Liver (tissue), 9 donors: Measurements from ENCODE around the gene AREG. TPM values are rescaled to one million over a fixed set of nuclear protein-coding genes. Genes with fewer than 3 reads are reported as not detected.

Experiments used
- DNase-seq: peaks from one replicate; pipeline ENCODE4 v3.0.0-alpha.2; 2017; ENCODE audit warnings: low spot score
- H3K27ac ChIP-seq, 2 donors: one replicate each; pipeline ENCODE4 v1.7.0; 2013; ENCODE audit warnings: inconsistent platforms in 2 of 2, low read length in 2 of 2, control low read depth in 1 of 2, low read depth in 1 of 2, mild to moderate bottlenecking in 1 of 2
- H3K27me3 ChIP-seq, 4 donors: one replicate each; pipeline versions ENCODE4 v1.6.1 to v1.7.0; 2013; ENCODE audit warnings: low read length in 3 of 4, inconsistent platforms in 1 of 4, mild to moderate bottlenecking in 1 of 4, moderate library complexity in 1 of 4; ENCODE audit not compliant: control insufficient read depth in 4 of 4, insufficient read depth in 4 of 4
- H3K36me3 ChIP-seq, 4 donors: one replicate each; pipeline versions ENCODE4 v1.6.1 to v1.7.0; 2013; ENCODE audit warnings: low read length in 3 of 4, mild to moderate bottlenecking in 3 of 4, low read depth in 1 of 4, moderate library complexity in 1 of 4; ENCODE audit not compliant: control insufficient read depth in 4 of 4, insufficient read depth in 3 of 4
- H3K4me1 ChIP-seq, 4 donors: one replicate each; pipeline versions ENCODE4 v1.6.1 to v1.7.0; 2013; ENCODE audit warnings: low read length in 3 of 4, mild to moderate bottlenecking in 3 of 4, moderate library complexity in 1 of 4; ENCODE audit not compliant: control insufficient read depth in 4 of 4, insufficient read depth in 4 of 4
- H3K4me3 ChIP-seq, 3 donors: one replicate each; pipeline versions ENCODE4 v1.6.1 to v1.7.0; 2013; ENCODE audit warnings: low read length in 3 of 3, control low read depth in 1 of 3, low read depth in 1 of 3, mild to moderate bottlenecking in 1 of 3
- H3K9ac ChIP-seq, 2 donors: one replicate each; pipeline ENCODE4 v1.7.0; 2013; ENCODE audit warnings: low read length in 2 of 2, mild to moderate bottlenecking in 2 of 2, moderate library complexity in 2 of 2, control low read depth in 1 of 2, low read depth in 1 of 2
- H3K9me3 ChIP-seq, 4 donors: one replicate each; pipeline versions ENCODE4 v1.6.1 to v1.7.0; 2013; ENCODE audit warnings: low read length in 3 of 4; ENCODE audit not compliant: control insufficient read depth in 4 of 4
- EGR1 ChIP-seq, 2 donors: IDR thresholded peaks; 2 replicates each; pipeline ENCODE4 v1.6.1; 2016 to 2018; ENCODE audit warnings: antibody characterized with exemption in 2 of 2, low read depth in 2 of 2
- FOXA2 ChIP-seq: IDR thresholded peaks from 2 replicates; pipeline ENCODE4 v1.6.1; 2016; ENCODE audit warnings: antibody characterized with exemption
- GABPA ChIP-seq, 2 donors: IDR thresholded peaks in 1 of 2; conservative IDR thresholded peaks in 1 of 2; 2 replicates each; pipeline ENCODE4 v1.6.1; 2016; ENCODE audit warnings: antibody characterized with exemption in 2 of 2, mild to moderate bottlenecking in 1 of 2, moderate library complexity in 1 of 2
- HNF4G ChIP-seq: IDR thresholded peaks from 2 replicates; pipeline ENCODE4 v1.6.1; 2016; ENCODE audit warnings: antibody characterized with exemption
- JUND ChIP-seq, 2 donors: IDR thresholded peaks; 2 replicates each; pipeline ENCODE4 v1.6.1; 2016; ENCODE audit warnings: antibody characterized with exemption in 2 of 2
- NR2F2 ChIP-seq: IDR thresholded peaks from 2 replicates; pipeline ENCODE4 v1.6.1; 2016; ENCODE audit warnings: antibody characterized with exemption
- RXRA ChIP-seq, 2 donors: IDR thresholded peaks; 2 replicates each; pipeline ENCODE4 v1.6.1; 2017 to 2018; ENCODE audit warnings: antibody characterized with exemption in 2 of 2, mild to moderate bottlenecking in 1 of 2
- TAF1 ChIP-seq: conservative IDR thresholded peaks from 2 replicates; pipeline ENCODE4 v1.6.1; 2016; ENCODE audit warnings: antibody characterized with exemption, mild to moderate bottlenecking
- YY1 ChIP-seq: IDR thresholded peaks from 2 replicates; pipeline ENCODE4 v1.6.1; 2016; ENCODE audit warnings: antibody characterized with exemption, mild to moderate bottlenecking
- WGBS: extraction: QIAGEN DNeasy Blood & Tissue Kit; methylation state at CpG from one replicate; pipeline ENCODE4 v1.1.7; 2013; 5-methylcytosine and 5-hydroxymethylcytosine counted together
- polyA plus RNA-seq, 2 donors: library from polyadenylated mRNA; stranded (reverse) in 1 of 2; unstranded in 1 of 2; fragments of 200-250 nt in 1 of 2; fragments of >200 nt in 1 of 2; fragmentation: Nextera tagmentation in 1 of 2; extraction: Ambion mirVana in 1 of 2; gene quantifications; one replicate each; pipeline versions ENCODE4 v1.2.1 to v1.2.3, GENCODE V29; 2013 to 2015
- total RNA-seq, 2 donors: library from RNA; depleted of rRNA; stranded (reverse); fragments of >200 nt; gene quantifications; one replicate each; pipeline ENCODE4 v1.2.3, GENCODE V29; 2014
- TF ChIP-seq, protein P1 (sequence below): IDR thresholded peaks from 2 replicates; pipeline ENCODE4 v1.6.1; 2016; ENCODE audit warnings: antibody characterized with exemption
- TF ChIP-seq, protein P2 (sequence below): fragments of 150-350 bp; IDR thresholded peaks from 2 replicates; pipeline ENCODE4 v1.5.1; 2017; ENCODE audit warnings: improper control_type of control experiment, low read depth, low read length; ENCODE audit not compliant: missing input control
- TF ChIP-seq, protein P3 (sequence below): IDR thresholded peaks from 2 replicates; pipeline ENCODE4 v1.6.1; 2016; ENCODE audit warnings: antibody characterized with exemption, mild to moderate bottlenecking
- TF ChIP-seq, protein P4 (sequence below): IDR thresholded peaks from 2 replicates; pipeline ENCODE4 v1.6.1; 2016; ENCODE audit warnings: antibody characterized with exemption
- TF ChIP-seq, protein P5 (sequence below): IDR thresholded peaks from 2 replicates; pipeline ENCODE4 v1.6.1; 2016; ENCODE audit warnings: antibody characterized with exemption
- donor health status: healthy.
- donor health status: healthy.
- donor health status: healthy.
- donor health status: healthy.
- donor health status: healthy.

AREG gene
- total and polyA plus RNA-seq, 4 donors = 0.06 to 0.71 TPM; not detected in 2

DNA sequence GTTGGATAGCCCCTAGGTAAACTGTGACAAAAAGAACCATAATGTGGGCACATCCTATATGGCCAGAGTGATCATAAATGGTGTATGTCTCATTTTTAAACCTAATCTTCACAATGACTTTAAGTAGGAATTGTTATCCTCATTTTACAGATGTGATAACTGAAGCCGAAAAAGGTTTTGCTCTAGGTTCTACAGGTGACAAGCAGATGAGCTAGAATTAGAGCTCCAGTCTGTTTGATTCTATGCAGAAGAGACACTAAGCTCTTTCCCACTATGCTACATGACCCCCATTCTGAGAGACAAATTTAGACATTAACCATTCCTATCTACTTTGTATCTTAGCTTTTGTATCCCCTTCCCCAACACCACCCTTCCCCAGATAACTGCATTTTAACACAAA lies 2.0 kb downstream of the AREG start:
- TF ChIP-seq GABPA (IDR thresholded peaks at IDR 0.05 in 1 of 2, conservative IDR thresholded peaks at IDR 0.05 in 1 of 2) (no peak), JUND (IDR thresholded peaks at IDR 0.05) (no peak), HNF4G (no peak)
- TF ChIP-seq, protein P1, sequence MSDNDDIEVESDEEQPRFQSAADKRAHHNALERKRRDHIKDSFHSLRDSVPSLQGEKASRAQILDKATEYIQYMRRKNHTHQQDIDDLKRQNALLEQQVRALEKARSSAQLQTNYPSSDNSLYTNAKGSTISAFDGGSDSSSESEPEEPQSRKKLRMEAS = no peak
- TF ChIP-seq, protein P2, sequence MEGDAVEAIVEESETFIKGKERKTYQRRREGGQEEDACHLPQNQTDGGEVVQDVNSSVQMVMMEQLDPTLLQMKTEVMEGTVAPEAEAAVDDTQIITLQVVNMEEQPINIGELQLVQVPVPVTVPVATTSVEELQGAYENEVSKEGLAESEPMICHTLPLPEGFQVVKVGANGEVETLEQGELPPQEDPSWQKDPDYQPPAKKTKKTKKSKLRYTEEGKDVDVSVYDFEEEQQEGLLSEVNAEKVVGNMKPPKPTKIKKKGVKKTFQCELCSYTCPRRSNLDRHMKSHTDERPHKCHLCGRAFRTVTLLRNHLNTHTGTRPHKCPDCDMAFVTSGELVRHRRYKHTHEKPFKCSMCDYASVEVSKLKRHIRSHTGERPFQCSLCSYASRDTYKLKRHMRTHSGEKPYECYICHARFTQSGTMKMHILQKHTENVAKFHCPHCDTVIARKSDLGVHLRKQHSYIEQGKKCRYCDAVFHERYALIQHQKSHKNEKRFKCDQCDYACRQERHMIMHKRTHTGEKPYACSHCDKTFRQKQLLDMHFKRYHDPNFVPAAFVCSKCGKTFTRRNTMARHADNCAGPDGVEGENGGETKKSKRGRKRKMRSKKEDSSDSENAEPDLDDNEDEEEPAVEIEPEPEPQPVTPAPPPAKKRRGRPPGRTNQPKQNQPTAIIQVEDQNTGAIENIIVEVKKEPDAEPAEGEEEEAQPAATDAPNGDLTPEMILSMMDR = no peak
- no peak for DNase-seq
- 94% methylated on average over 1 of the region's 1 CpG for WGBS
- Histone ChIP-seq H3K4me1 (peaks cover 0 to 10% (median 7%) of the 10 kb centered on the region in 4 donors), H3K36me3 (no peaks in the 10 kb centered on the region), H3K4me3 (no peak overlapping the region), H3K27me3 (peaks cover 0 to 3% (median 1%) of the 10 kb centered on the region in 4 donors), H3K9ac (no peak overlapping the region), H3K27ac (no peak overlapping the region), H3K9me3 (no peaks in the 10 kb centered on the region)

DNA sequence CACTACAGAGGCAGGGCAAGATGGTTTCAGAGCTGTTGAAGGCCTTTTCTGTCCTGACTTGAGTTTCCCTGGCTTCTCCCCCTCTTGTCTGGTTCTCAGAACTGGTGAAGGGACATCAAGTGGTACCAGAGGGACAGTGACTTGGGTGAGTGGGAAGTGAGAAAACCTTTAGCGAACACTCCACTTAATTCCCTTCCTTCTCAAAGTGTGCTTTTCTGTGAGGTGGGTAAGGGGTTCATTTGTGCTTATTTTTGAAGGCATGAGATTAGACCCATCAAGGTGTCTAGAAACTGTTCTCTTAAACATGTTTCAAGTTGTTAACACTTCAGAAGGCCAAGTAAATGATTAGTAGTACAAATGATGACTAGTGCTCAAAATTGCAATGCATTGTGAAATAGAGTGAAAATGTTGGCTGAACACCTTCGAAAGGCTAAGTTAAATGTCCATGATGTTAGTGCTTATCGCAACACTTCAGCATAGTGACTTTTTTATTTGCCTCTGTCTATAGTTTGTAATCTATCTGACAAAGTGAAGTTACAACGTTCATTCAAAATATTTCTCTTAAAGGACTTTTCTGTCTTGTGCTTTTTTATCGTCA lies 2.8 kb downstream of the AREG start:
- H3K27ac ChIP-seq = no peak overlapping the region
- no peak overlapping the region for H3K4me3 ChIP-seq
- H3K9me3 ChIP-seq = no peaks in the 10 kb centered on the region
- DNase-seq = no peak
- no peak overlapping the region for H3K9ac ChIP-seq
- peaks cover 0 to 10% (median 7%) of the 10 kb centered on the region in 4 donors for H3K4me1 ChIP-seq
- H3K27me3 ChIP-seq = peaks cover 0 to 3% (median 1%) of the 10 kb centered on the region in 4 donors
- 91% methylated on average over 5 of the region's 5 CpGs for WGBS
- TF ChIP-seq, protein P3, sequence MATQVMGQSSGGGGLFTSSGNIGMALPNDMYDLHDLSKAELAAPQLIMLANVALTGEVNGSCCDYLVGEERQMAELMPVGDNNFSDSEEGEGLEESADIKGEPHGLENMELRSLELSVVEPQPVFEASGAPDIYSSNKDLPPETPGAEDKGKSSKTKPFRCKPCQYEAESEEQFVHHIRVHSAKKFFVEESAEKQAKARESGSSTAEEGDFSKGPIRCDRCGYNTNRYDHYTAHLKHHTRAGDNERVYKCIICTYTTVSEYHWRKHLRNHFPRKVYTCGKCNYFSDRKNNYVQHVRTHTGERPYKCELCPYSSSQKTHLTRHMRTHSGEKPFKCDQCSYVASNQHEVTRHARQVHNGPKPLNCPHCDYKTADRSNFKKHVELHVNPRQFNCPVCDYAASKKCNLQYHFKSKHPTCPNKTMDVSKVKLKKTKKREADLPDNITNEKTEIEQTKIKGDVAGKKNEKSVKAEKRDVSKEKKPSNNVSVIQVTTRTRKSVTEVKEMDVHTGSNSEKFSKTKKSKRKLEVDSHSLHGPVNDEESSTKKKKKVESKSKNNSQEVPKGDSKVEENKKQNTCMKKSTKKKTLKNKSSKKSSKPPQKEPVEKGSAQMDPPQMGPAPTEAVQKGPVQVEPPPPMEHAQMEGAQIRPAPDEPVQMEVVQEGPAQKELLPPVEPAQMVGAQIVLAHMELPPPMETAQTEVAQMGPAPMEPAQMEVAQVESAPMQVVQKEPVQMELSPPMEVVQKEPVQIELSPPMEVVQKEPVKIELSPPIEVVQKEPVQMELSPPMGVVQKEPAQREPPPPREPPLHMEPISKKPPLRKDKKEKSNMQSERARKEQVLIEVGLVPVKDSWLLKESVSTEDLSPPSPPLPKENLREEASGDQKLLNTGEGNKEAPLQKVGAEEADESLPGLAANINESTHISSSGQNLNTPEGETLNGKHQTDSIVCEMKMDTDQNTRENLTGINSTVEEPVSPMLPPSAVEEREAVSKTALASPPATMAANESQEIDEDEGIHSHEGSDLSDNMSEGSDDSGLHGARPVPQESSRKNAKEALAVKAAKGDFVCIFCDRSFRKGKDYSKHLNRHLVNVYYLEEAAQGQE = no peak
- TF ChIP-seq NR2F2 = no peak
- TF ChIP-seq JUND (IDR thresholded peaks at IDR 0.05) = no peak
- TF ChIP-seq, protein P4, sequence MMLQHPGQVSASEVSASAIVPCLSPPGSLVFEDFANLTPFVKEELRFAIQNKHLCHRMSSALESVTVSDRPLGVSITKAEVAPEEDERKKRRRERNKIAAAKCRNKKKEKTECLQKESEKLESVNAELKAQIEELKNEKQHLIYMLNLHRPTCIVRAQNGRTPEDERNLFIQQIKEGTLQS = no peak
- no peak for TF ChIP-seq FOXA2
- TF ChIP-seq, protein P2 = no peak
- TF ChIP-seq, protein P5, sequence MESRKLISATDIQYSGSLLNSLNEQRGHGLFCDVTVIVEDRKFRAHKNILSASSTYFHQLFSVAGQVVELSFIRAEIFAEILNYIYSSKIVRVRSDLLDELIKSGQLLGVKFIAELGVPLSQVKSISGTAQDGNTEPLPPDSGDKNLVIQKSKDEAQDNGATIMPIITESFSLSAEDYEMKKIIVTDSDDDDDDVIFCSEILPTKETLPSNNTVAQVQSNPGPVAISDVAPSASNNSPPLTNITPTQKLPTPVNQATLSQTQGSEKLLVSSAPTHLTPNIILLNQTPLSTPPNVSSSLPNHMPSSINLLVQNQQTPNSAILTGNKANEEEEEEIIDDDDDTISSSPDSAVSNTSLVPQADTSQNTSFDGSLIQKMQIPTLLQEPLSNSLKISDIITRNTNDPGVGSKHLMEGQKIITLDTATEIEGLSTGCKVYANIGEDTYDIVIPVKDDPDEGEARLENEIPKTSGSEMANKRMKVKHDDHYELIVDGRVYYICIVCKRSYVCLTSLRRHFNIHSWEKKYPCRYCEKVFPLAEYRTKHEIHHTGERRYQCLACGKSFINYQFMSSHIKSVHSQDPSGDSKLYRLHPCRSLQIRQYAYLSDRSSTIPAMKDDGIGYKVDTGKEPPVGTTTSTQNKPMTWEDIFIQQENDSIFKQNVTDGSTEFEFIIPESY = no peak
- no peak for TF ChIP-seq RXRA (IDR thresholded peaks at IDR 0.05)
- no peak for TF ChIP-seq TAF1
- no peak for TF ChIP-seq YY1
- no peak for TF ChIP-seq EGR1 (IDR thresholded peaks at IDR 0.05; ENCODE audit: low read depth in 2 of 2)
- TF ChIP-seq GABPA (IDR thresholded peaks at IDR 0.05 in 1 of 2, conservative IDR thresholded peaks at IDR 0.05 in 1 of 2) = no peak
- H3K36me3 ChIP-seq = no peaks in the 10 kb centered on the region
